SK-N-SH treated with all-trans-retinoic acid at 6 μM for 48 hours (cell line): ENCODE measurements around the gene STX18.

Experiments
- OSR1 ChIP-seq: fragments of 250-450 bp; sonication (Bioruptor Pico); IDR thresholded peaks from 2 replicates; pipeline ENCODE4 v1.8.0; 2022; ENCODE audit warnings: moderate library complexity, mild to moderate bottlenecking, inconsistent platforms
- PPARA ChIP-seq: fragments of 250-450 bp; sonication (Bioruptor Pico); IDR thresholded peaks from 2 replicates; pipeline ENCODE4 v1.5.0; 2020; ENCODE audit warnings: mild to moderate bottlenecking, borderline replicate concordance
- RARB ChIP-seq: fragments of 250-450 bp; sonication (Bioruptor Pico); IDR thresholded peaks from 2 replicates; pipeline ENCODE4 v1.8.0; 2021; ENCODE audit warnings: mild to moderate bottlenecking, moderate library complexity
- SNAI2 ChIP-seq: fragments of 250-450 bp; sonication (Bioruptor Pico); IDR thresholded peaks from 2 replicates; pipeline ENCODE4 v1.5.0; 2020; ENCODE audit warnings: mild to moderate bottlenecking, moderate library complexity
- TCF4 ChIP-seq: fragments of 250-450 bp; sonication (Bioruptor Pico); IDR thresholded peaks from 2 replicates; pipeline ENCODE4 v1.8.0; 2021; ENCODE audit warnings: mild to moderate bottlenecking, moderate library complexity, borderline replicate concordance
- ZNF565 ChIP-seq: fragments of 450-650 bp; formaldehyde crosslinking; conservative IDR thresholded peaks from 2 replicates; pipeline ENCODE4 v1.5.0; 2020; ENCODE audit warnings: low read depth, mild to moderate bottlenecking, moderate library complexity
- TF ChIP-seq, protein P1 (sequence below): fragments of 250-450 bp; sonication (Bioruptor Pico); IDR thresholded peaks from 2 replicates; pipeline ENCODE4 v1.8.0; 2020; ENCODE audit warnings: mild to moderate bottlenecking, moderate library complexity, borderline replicate concordance
- TF ChIP-seq, protein P2 (sequence below): fragments of 250-450 bp; sonication (Bioruptor Pico); IDR thresholded peaks from 2 replicates; pipeline ENCODE4 v1.5.1; 2020; ENCODE audit warnings: low read depth, mild to moderate bottlenecking, moderate library complexity
- TF ChIP-seq, protein P3 (sequence below): fragments of 250-450 bp; sonication (Bioruptor Pico); IDR thresholded peaks from 2 replicates; pipeline ENCODE4 v1.5.1; 2021; ENCODE audit warnings: mild to moderate bottlenecking, moderate library complexity
- TF ChIP-seq, protein P4 (sequence below): fragments of 250-450 bp; sonication (Bioruptor Pico); IDR thresholded peaks from 2 replicates; pipeline ENCODE4 v1.8.0; 2021; ENCODE audit warnings: low read depth, mild to moderate bottlenecking, moderate library complexity, borderline replicate concordance

DNA sequence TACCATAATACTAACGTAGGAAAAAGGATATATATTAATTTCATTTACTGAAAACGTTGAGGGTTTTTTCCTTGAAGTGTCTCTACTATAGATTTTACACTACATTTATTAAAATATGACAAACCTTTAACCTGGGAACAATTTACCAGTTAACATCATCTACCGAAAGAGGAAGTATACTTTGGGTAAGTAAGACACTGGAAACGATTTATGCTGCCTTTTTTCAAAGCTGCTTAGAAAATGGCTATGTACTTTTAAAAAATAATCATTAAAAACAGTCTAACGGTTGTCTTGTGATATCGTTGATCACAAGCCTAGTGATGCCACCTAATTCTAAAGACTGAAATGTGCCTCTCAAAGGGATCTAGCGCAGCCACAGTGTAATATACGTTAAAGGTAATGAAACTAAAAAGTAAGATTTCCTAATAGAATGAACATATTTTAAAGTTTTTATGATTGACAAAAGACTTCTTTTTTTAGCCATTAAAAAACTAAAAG, 50.4 kb downstream of the STX18 start:
- TF ChIP-seq, protein P1, sequence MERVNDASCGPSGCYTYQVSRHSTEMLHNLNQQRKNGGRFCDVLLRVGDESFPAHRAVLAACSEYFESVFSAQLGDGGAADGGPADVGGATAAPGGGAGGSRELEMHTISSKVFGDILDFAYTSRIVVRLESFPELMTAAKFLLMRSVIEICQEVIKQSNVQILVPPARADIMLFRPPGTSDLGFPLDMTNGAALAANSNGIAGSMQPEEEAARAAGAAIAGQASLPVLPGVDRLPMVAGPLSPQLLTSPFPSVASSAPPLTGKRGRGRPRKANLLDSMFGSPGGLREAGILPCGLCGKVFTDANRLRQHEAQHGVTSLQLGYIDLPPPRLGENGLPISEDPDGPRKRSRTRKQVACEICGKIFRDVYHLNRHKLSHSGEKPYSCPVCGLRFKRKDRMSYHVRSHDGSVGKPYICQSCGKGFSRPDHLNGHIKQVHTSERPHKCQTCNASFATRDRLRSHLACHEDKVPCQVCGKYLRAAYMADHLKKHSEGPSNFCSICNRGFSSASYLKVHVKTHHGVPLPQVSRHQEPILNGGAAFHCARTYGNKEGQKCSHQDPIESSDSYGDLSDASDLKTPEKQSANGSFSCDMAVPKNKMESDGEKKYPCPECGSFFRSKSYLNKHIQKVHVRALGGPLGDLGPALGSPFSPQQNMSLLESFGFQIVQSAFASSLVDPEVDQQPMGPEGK (CRISPR knock-in tag), result no peak
- TF ChIP-seq TCF4 (no peak), RARB (CRISPR knock-in tag) (no peak), ZNF565 (CRISPR knock-in tag) (no peak), OSR1 (CRISPR knock-in tag) (no peak), PPARA (no peak), SNAI2 (no peak)
- TF ChIP-seq, protein P2, sequence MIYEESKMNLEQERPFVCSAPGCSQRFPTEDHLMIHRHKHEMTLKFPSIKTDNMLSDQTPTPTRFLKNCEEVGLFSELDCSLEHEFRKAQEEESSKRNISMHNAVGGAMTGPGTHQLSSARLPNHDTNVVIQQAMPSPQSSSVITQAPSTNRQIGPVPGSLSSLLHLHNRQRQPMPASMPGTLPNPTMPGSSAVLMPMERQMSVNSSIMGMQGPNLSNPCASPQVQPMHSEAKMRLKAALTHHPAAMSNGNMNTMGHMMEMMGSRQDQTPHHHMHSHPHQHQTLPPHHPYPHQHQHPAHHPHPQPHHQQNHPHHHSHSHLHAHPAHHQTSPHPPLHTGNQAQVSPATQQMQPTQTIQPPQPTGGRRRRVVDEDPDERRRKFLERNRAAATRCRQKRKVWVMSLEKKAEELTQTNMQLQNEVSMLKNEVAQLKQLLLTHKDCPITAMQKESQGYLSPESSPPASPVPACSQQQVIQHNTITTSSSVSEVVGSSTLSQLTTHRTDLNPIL (CRISPR knock-in tag), result no peak
- TF ChIP-seq, protein P3, sequence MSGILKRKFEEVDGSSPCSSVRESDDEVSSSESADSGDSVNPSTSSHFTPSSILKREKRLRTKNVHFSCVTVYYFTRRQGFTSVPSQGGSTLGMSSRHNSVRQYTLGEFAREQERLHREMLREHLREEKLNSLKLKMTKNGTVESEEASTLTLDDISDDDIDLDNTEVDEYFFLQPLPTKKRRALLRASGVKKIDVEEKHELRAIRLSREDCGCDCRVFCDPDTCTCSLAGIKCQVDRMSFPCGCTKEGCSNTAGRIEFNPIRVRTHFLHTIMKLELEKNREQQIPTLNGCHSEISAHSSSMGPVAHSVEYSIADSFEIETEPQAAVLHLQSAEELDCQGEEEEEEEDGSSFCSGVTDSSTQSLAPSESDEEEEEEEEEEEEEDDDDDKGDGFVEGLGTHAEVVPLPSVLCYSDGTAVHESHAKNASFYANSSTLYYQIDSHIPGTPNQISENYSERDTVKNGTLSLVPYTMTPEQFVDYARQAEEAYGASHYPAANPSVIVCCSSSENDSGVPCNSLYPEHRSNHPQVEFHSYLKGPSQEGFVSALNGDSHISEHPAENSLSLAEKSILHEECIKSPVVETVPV (CRISPR knock-in tag), result no peak
- TF ChIP-seq, protein P4, sequence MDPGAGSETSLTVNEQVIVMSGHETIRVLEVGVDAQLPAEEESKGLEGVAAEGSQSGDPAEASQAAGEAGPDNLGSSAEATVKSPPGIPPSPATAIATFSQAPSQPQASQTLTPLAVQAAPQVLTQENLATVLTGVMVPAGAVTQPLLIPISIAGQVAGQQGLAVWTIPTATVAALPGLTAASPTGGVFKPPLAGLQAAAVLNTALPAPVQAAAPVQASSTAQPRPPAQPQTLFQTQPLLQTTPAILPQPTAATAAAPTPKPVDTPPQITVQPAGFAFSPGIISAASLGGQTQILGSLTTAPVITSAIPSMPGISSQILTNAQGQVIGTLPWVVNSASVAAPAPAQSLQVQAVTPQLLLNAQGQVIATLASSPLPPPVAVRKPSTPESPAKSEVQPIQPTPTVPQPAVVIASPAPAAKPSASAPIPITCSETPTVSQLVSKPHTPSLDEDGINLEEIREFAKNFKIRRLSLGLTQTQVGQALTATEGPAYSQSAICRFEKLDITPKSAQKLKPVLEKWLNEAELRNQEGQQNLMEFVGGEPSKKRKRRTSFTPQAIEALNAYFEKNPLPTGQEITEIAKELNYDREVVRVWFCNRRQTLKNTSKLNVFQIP (CRISPR knock-in tag), result no peak
